NB4 (cell line): ENCODE data around the gene OR6C70.

Experiments
- CTCF ChIP-seq: IDR thresholded peaks from one replicate; pipeline ENCODE4 v1.5.1; 2012; ENCODE audit warnings: low read depth, low read length
- POLR2A ChIP-seq: IDR thresholded peaks from 2 replicates; pipeline ENCODE4 v1.6.1; 2011; ENCODE audit warnings: mild to moderate bottlenecking; ENCODE audit not compliant: insufficient read length; ENCODE audit errors: extremely low read depth

GRCh38 chr12:55515696-55516095 is 45.8 kb upstream of the OR6C70 start:
- TF ChIP-seq CTCF (no peak), POLR2A (no peak)
